Measurements from ENCODE around the gene GPR176.

Gene GPR176

GRCh38 chr15:39936681-39937080 lies 16.6 kb upstream of the GPR176 start:
- DNase-seq (ENCODE audit: low read depth in 1 of 2, low spot score in 1 of 2) = no peak

GRCh38 chr15:39936187-39936586 lies 16.1 kb upstream of the GPR176 start:
- no peak for DNase-seq (ENCODE audit: low read depth in 1 of 2, low spot score in 1 of 2)

- DNase-seq (ENCODE audit: low read depth in 1 of 2, low spot score in 1 of 2) = no peak
Observed at GRCh38 chr15:39935241-39935640, 15.2 kb upstream of the GPR176 start.

GRCh38 chr15:39934397-39935071 lies 14.5 kb upstream of the GPR176 start:
- no peak for DNase-seq (ENCODE audit: low read depth in 1 of 2, low spot score in 1 of 2)

- no peak for DNase-seq (ENCODE audit: low read depth in 1 of 2, low spot score in 1 of 2)
Observed at GRCh38 chr15:39931615-39932014, 11.5 kb upstream of the GPR176 start.

- DNase-seq (ENCODE audit: low read depth in 1 of 2, low spot score in 1 of 2) = no peak
Observed at GRCh38 chr15:39926526-39926925, 6.5 kb upstream of the GPR176 start.

GRCh38 chr15:39925112-39925842 lies 5.2 kb upstream of the GPR176 start:
- no peak for DNase-seq (ENCODE audit: low read depth in 1 of 2, low spot score in 1 of 2)

- DNase-seq (ENCODE audit: low read depth in 1 of 2, low spot score in 1 of 2) = no peak
Observed at GRCh38 chr15:39924437-39924836, 4.4 kb upstream of the GPR176 start.

- DNase-seq (ENCODE audit: low read depth in 1 of 2, low spot score in 1 of 2) = no peak
Observed at GRCh38 chr15:39922462-39923092, 2.5 kb upstream of the GPR176 start.

GRCh38 chr15:39921274-39921638 lies 1.2 kb upstream of the GPR176 start:
- no peak for DNase-seq (ENCODE audit: low read depth in 1 of 2, low spot score in 1 of 2)

GRCh38 chr15:39920510-39921273 lies 626 bp upstream of the GPR176 start:
- peak; percentile 71 to 76 for DNase-seq (ENCODE audit: low read depth in 1 of 2, low spot score in 1 of 2)

- DNase-seq (ENCODE audit: low read depth in 1 of 2, low spot score in 1 of 2) = no peak
Observed at GRCh38 chr15:39919411-39919747, 687 bp downstream of the GPR176 start.

- DNase-seq (ENCODE audit: low read depth in 1 of 2, low spot score in 1 of 2) = no peak
Observed at GRCh38 chr15:39918688-39919385, 1.2 kb downstream of the GPR176 start.

GRCh38 chr15:39914977-39915376 lies 5.1 kb downstream of the GPR176 start:
- no peak for DNase-seq (ENCODE audit: low read depth in 1 of 2, low spot score in 1 of 2)

- DNase-seq (ENCODE audit: low read depth in 1 of 2, low spot score in 1 of 2) = no peak
Observed at GRCh38 chr15:39909007-39909406, 11.1 kb downstream of the GPR176 start.

GRCh38 chr15:39908186-39908585 lies 11.9 kb downstream of the GPR176 start:
- no peak for DNase-seq (ENCODE audit: low read depth in 1 of 2, low spot score in 1 of 2)

GRCh38 chr15:39907216-39907615 lies 12.8 kb downstream of the GPR176 start:
- DNase-seq (ENCODE audit: low read depth in 1 of 2, low spot score in 1 of 2) = no peak

GRCh38 chr15:39904115-39904514 lies 16.0 kb downstream of the GPR176 start:
- DNase-seq (ENCODE audit: low read depth in 1 of 2, low spot score in 1 of 2) = no peak

- DNase-seq (ENCODE audit: low read depth in 1 of 2, low spot score in 1 of 2) = no peak
Observed at GRCh38 chr15:39898317-39898716, 21.7 kb downstream of the GPR176 start.

GRCh38 chr15:39896846-39897245 lies 23.2 kb downstream of the GPR176 start:
- DNase-seq (ENCODE audit: low read depth in 1 of 2, low spot score in 1 of 2) = no peak

GRCh38 chr15:39896101-39896500 lies 24.0 kb downstream of the GPR176 start:
- no peak for DNase-seq (ENCODE audit: low read depth in 1 of 2, low spot score in 1 of 2)
